Effector memory CD8-positive, alpha-beta T cell (primary cell): Measurements from ENCODE around the gene LIMD2.

Source experiments
- ATAC-seq: fragments of 150-1000 bp; cut with Tn5 transposase; replicated peaks from 2 replicates; pipeline ENCODE4 v1.10.0; 2021; ENCODE audit warnings: mild to moderate bottlenecking, moderate library complexity
- DNase-seq, 3 experiments: peaks; one replicate each; pipeline ENCODE4 v3.0.0; 2021
- H3K27ac Mint-ChIP-seq, 2 donors: one replicate each; pipeline ENCODE4 v1.8.0; 2022; ENCODE audit warnings: mild to moderate bottlenecking in 2 of 2, mixed read lengths in 2 of 2, moderate library complexity in 2 of 2
- H3K27me3 Mint-ChIP-seq, 2 donors: one replicate each; pipeline ENCODE4 v1.8.0; 2022; ENCODE audit warnings: mixed read lengths in 2 of 2
- H3K36me3 Mint-ChIP-seq: one replicate; pipeline ENCODE4 v1.8.0; 2022; ENCODE audit warnings: mild to moderate bottlenecking, moderate library complexity, mixed read lengths; ENCODE audit not compliant: insufficient read depth
- H3K4me1 Mint-ChIP-seq, 2 donors: one replicate each; pipeline ENCODE4 v1.8.0; 2022; ENCODE audit warnings: low read depth in 2 of 2, mixed read lengths in 2 of 2
- H3K4me3 Mint-ChIP-seq, 2 donors: one replicate each; pipeline ENCODE4 v1.8.0; 2022; ENCODE audit warnings: mild to moderate bottlenecking in 2 of 2, mixed read lengths in 2 of 2, moderate library complexity in 2 of 2
- H3K9me3 Mint-ChIP-seq, 2 donors: one replicate each; pipeline ENCODE4 v1.8.0; 2022; ENCODE audit warnings: mixed read lengths in 2 of 2

The LIMD2 gene

GRCh38 chr17:63697341-63698286, 2.3 kb downstream of the LIMD2 start:
- H3K27ac Mint-ChIP-seq, result peak overlapping the region; percentile 98 to 99
- peak overlapping the region; percentile 98 for H3K4me3 Mint-ChIP-seq
- DNase-seq (peak; percentile 87 to 90 (median 87)), ATAC-seq (peak; percentile 35)
- peaks cover 63 to 66% of the 10 kb centered on the region in 2 donors for H3K4me1 Mint-ChIP-seq
- no peaks in the 10 kb centered on the region for H3K9me3 Mint-ChIP-seq
- peaks cover 85% of the 10 kb centered on the region for H3K36me3 Mint-ChIP-seq
- H3K27me3 Mint-ChIP-seq, result no peaks in the 10 kb centered on the region

GRCh38 chr17:63696381-63696961, 3.5 kb downstream of the LIMD2 start:
- Mint-ChIP-seq H3K4me3 (peak overlapping the region; percentile 98), H3K4me1 (peaks cover 51 to 57% of the 10 kb centered on the region in 2 donors), H3K9me3 (no peaks in the 10 kb centered on the region), H3K27ac (peak overlapping the region; percentile 98 to 99), H3K27me3 (no peaks in the 10 kb centered on the region), H3K36me3 (peaks cover 85% of the 10 kb centered on the region)
- no peak for ATAC-seq
- DNase-seq, result peak; percentile 26 to 36 (median 30)

GRCh38 chr17:63695889-63696288, 4.0 kb downstream of the LIMD2 start:
- peak overlapping the region; percentile 98 for H3K4me3 Mint-ChIP-seq
- peaks cover 46 to 53% of the 10 kb centered on the region in 2 donors for H3K4me1 Mint-ChIP-seq
- peak overlapping the region; percentile 98 to 99 for H3K27ac Mint-ChIP-seq
- H3K27me3 Mint-ChIP-seq, result no peaks in the 10 kb centered on the region
- DNase-seq (no peak), ATAC-seq (no peak)
- no peaks in the 10 kb centered on the region for H3K9me3 Mint-ChIP-seq
- H3K36me3 Mint-ChIP-seq, result peaks cover 83% of the 10 kb centered on the region

- peak overlapping the region; percentile 59 to 98 for H3K4me3 Mint-ChIP-seq
- peaks cover 43 to 51% of the 10 kb centered on the region in 2 donors for H3K4me1 Mint-ChIP-seq
- peak overlapping the region; percentile 98 to 99 for H3K27ac Mint-ChIP-seq
- no peaks in the 10 kb centered on the region for H3K27me3 Mint-ChIP-seq
- H3K9me3 Mint-ChIP-seq, result no peaks in the 10 kb centered on the region
- DNase-seq (no peak), ATAC-seq (no peak)
- peaks cover 87% of the 10 kb centered on the region for H3K36me3 Mint-ChIP-seq
Observed at GRCh38 chr17:63694950-63695773, 4.8 kb downstream of the LIMD2 start.

GRCh38 chr17:63694229-63694949, 5.5 kb downstream of the LIMD2 start:
- Mint-ChIP-seq H3K36me3 (peaks cover 90% of the 10 kb centered on the region), H3K9me3 (no peaks in the 10 kb centered on the region), H3K27ac (peak overlapping the region; percentile 98 to 99), H3K4me1 (peaks cover 43 to 51% of the 10 kb centered on the region in 2 donors), H3K4me3 (peak overlapping the region; percentile 59 to 98), H3K27me3 (no peaks in the 10 kb centered on the region)
- ATAC-seq (no peak), DNase-seq (no peak)

GRCh38 chr17:63693411-63694113, 6.4 kb downstream of the LIMD2 start:
- Mint-ChIP-seq H3K4me1 (peaks cover 43 to 51% of the 10 kb centered on the region in 2 donors), H3K9me3 (no peaks in the 10 kb centered on the region), H3K36me3 (peaks cover 84% of the 10 kb centered on the region), H3K4me3 (peak overlapping the region in 1 of 2 donors; percentile 23), H3K27ac (peak overlapping the region; percentile 98 to 99), H3K27me3 (no peaks in the 10 kb centered on the region)
- ATAC-seq (no peak), DNase-seq (no peak)

- DNase-seq (no peak), ATAC-seq (no peak)
- Mint-ChIP-seq H3K27ac (peak overlapping the region in 1 of 2 donors; percentile 99), H3K4me1 (peaks cover 34 to 44% of the 10 kb centered on the region in 2 donors), H3K27me3 (no peaks in the 10 kb centered on the region), H3K36me3 (peaks cover 76% of the 10 kb centered on the region), H3K9me3 (no peaks in the 10 kb centered on the region), H3K4me3 (no peak overlapping the region)
Observed at GRCh38 chr17:63692195-63692816, 7.6 kb downstream of the LIMD2 start.

- Mint-ChIP-seq H3K4me3 (no peak overlapping the region), H3K9me3 (no peaks in the 10 kb centered on the region), H3K36me3 (peaks cover 57% of the 10 kb centered on the region), H3K27me3 (no peaks in the 10 kb centered on the region), H3K4me1 (peaks cover 8 to 17% of the 10 kb centered on the region in 2 donors), H3K27ac (no peak overlapping the region)
- DNase-seq (no peak), ATAC-seq (no peak)
Observed at GRCh38 chr17:63689479-63689878, 10.4 kb downstream of the LIMD2 start.

- Mint-ChIP-seq H3K9me3 (no peaks in the 10 kb centered on the region), H3K27ac (peak overlapping the region; percentile 44 to 68), H3K4me3 (no peak overlapping the region), H3K27me3 (no peaks in the 10 kb centered on the region), H3K4me1 (peaks cover 0 to 10% of the 10 kb centered on the region in 2 donors), H3K36me3 (peaks cover 56% of the 10 kb centered on the region)
- ATAC-seq (no peak), DNase-seq (no peak)
Observed at GRCh38 chr17:63688396-63689020, 11.4 kb downstream of the LIMD2 start.

GRCh38 chr17:63686138-63686685, 13.7 kb downstream of the LIMD2 start:
- peak overlapping the region; percentile 2 to 83 for H3K27ac Mint-ChIP-seq
- no peaks in the 10 kb centered on the region for H3K9me3 Mint-ChIP-seq
- peaks cover 0 to 2% of the 10 kb centered on the region in 2 donors for H3K4me1 Mint-ChIP-seq
- DNase-seq (no peak), ATAC-seq (no peak)
- H3K27me3 Mint-ChIP-seq, result no peaks in the 10 kb centered on the region
- no peak overlapping the region for H3K4me3 Mint-ChIP-seq
- peaks cover 50% of the 10 kb centered on the region for H3K36me3 Mint-ChIP-seq

GRCh38 chr17:63685578-63685977, 14.3 kb downstream of the LIMD2 start:
- no peaks in the 10 kb centered on the region for H3K9me3 Mint-ChIP-seq
- no peak overlapping the region for H3K27ac Mint-ChIP-seq
- no peak for DNase-seq
- no peaks in the 10 kb centered on the region for H3K27me3 Mint-ChIP-seq
- peaks cover 0 to 3% of the 10 kb centered on the region in 2 donors for H3K4me1 Mint-ChIP-seq
- H3K36me3 Mint-ChIP-seq, result peaks cover 49% of the 10 kb centered on the region
- ATAC-seq, result no peak
- H3K4me3 Mint-ChIP-seq, result no peak overlapping the region
